CD14-positive monocyte (primary cell): Measurements from ENCODE around the gene LRRC49. TPM values are rescaled to one million over a fixed set of nuclear protein-coding genes. Genes with fewer than 3 reads are reported as not detected.

Experiments
- DNase-seq, 3 donors: peaks; one replicate each; pipeline ENCODE4 v3.0.0-alpha.2; 2011 to 2022
- H2AFZ ChIP-seq: 2 replicates; pipeline ENCODE4 v1.6.0; 2012; ENCODE audit warnings: mild to moderate bottlenecking, low read depth, low read length, inconsistent platforms; ENCODE audit not compliant: insufficient read depth, poor library complexity, severe bottlenecking
- H3K27ac ChIP-seq, 2 donors: 1 replicate in 1 of 2; 2 replicates in 1 of 2; pipeline ENCODE4 v1.5.1; 2012 to 2013; ENCODE audit warnings: low read length in 2 of 2, control low read depth in 1 of 2, inconsistent platforms in 1 of 2, low read depth in 1 of 2, mild to moderate bottlenecking in 1 of 2
- H3K27me3 ChIP-seq, 2 donors: one replicate each; pipeline versions ENCODE4 v1.6.0 to v1.6.1; 2011 to 2013; ENCODE audit warnings: low read length in 2 of 2; ENCODE audit not compliant: control insufficient read depth in 2 of 2, insufficient read depth in 2 of 2
- H3K36me3 ChIP-seq, 2 donors: replicated peaks in 1 of 2; 1 replicate in 1 of 2; 2 replicates in 1 of 2; pipeline versions ENCODE4 v1.5.1 to v1.6.1; 2012 to 2013; ENCODE audit warnings: low read length in 2 of 2, control low read depth in 1 of 2, inconsistent platforms in 1 of 2, mild to moderate bottlenecking in 1 of 2; ENCODE audit not compliant: insufficient read depth in 2 of 2, control insufficient read depth in 1 of 2
- H3K4me1 ChIP-seq, 2 donors: 1 replicate in 1 of 2; 2 replicates in 1 of 2; pipeline versions ENCODE4 v1.5.1 to v1.6.1; 2012 to 2013; ENCODE audit warnings: low read length in 2 of 2, control low read depth in 1 of 2, inconsistent platforms in 1 of 2, mild to moderate bottlenecking in 1 of 2, moderate library complexity in 1 of 2; ENCODE audit not compliant: insufficient read depth in 2 of 2, control insufficient read depth in 1 of 2
- H3K4me2 ChIP-seq: replicated peaks from 2 replicates; pipeline ENCODE3; 2012; ENCODE audit warnings: low read length, moderate library complexity, mild to moderate bottlenecking; ENCODE audit not compliant: poor library complexity, severe bottlenecking; ENCODE audit errors: extremely low read depth
- H3K4me3 ChIP-seq, 3 experiments: fragments of 200-600 bp in 1 of 3; sonication (generic) in 1 of 3; replicated peaks in 1 of 3; 1 replicate in 2 of 3; 2 replicates in 1 of 3; pipeline ENCODE4 v1.5.1; 2011 to 2013; ENCODE audit warnings: low read length in 3 of 3, mild to moderate bottlenecking in 3 of 3, control low read depth in 2 of 3, low read depth in 2 of 3, inconsistent platforms in 1 of 3, moderate library complexity in 1 of 3
- H3K79me2 ChIP-seq: 2 replicates; pipeline ENCODE4 v1.6.0; 2012; ENCODE audit warnings: mild to moderate bottlenecking, control low read depth, inconsistent platforms, low read length, moderate library complexity; ENCODE audit not compliant: insufficient read depth
- H3K9ac ChIP-seq: 2 replicates; pipeline ENCODE4 v1.6.0; 2017; ENCODE audit warnings: low read length, mild to moderate bottlenecking; ENCODE audit not compliant: insufficient read depth, poor library complexity, severe bottlenecking
- H3K9me3 ChIP-seq, 2 donors: replicated peaks in 1 of 2; 1 replicate in 1 of 2; 2 replicates in 1 of 2; pipeline versions ENCODE4 v1.5.1 to v1.6.1; 2012 to 2013; ENCODE audit warnings: low read length in 2 of 2, control low read depth in 1 of 2; ENCODE audit not compliant: control insufficient read depth in 1 of 2, insufficient read depth in 1 of 2
- H4K20me1 ChIP-seq: 2 replicates; pipeline ENCODE4 v1.6.0; 2012; ENCODE audit warnings: mild to moderate bottlenecking, low read length, control low read depth, moderate library complexity; ENCODE audit not compliant: insufficient read depth
- H3K27ac Mint-ChIP-seq, 7 donors: one replicate each; pipeline ENCODE4 v1.8.0; 2020; ENCODE audit warnings: mild to moderate bottlenecking in 7 of 7, mixed read lengths in 7 of 7, moderate library complexity in 6 of 7, inconsistent platforms in 2 of 7
- H3K27me3 Mint-ChIP-seq, 3 donors: one replicate each; pipeline ENCODE4 v1.8.0; 2021 to 2022; ENCODE audit warnings: low read depth in 3 of 3, mild to moderate bottlenecking in 3 of 3, mixed read lengths in 3 of 3, moderate library complexity in 3 of 3, inconsistent platforms in 1 of 3
- H3K36me3 Mint-ChIP-seq, 2 donors: one replicate each; pipeline ENCODE4 v1.8.0; 2020; ENCODE audit warnings: mixed read lengths in 2 of 2, inconsistent platforms in 1 of 2, mild to moderate bottlenecking in 1 of 2
- H3K4me1 Mint-ChIP-seq: one replicate; pipeline ENCODE4 v1.8.0; 2020; ENCODE audit warnings: mild to moderate bottlenecking, mixed read lengths
- H3K4me3 Mint-ChIP-seq, 2 donors: one replicate each; pipeline ENCODE4 v1.8.0; 2020; ENCODE audit warnings: mild to moderate bottlenecking in 2 of 2, mixed read lengths in 2 of 2, moderate library complexity in 1 of 2
- H3K9me3 Mint-ChIP-seq, 7 donors: one replicate each; pipeline ENCODE4 v1.8.0; 2020 to 2022; ENCODE audit warnings: mixed read lengths in 7 of 7, mild to moderate bottlenecking in 6 of 7, moderate library complexity in 6 of 7, inconsistent platforms in 2 of 7
- CTCF ChIP-seq: fragments of 200-600 bp; IDR thresholded peaks from one replicate; pipeline ENCODE4 v1.8.0; 2022; ENCODE audit warnings: antibody characterized with exemption, mild to moderate bottlenecking
- WGBS: methylation state at CpG from one replicate; pipeline ENCODE4 v1.1.5; 2013; ENCODE audit warnings: missing lambda C conversion rate; ENCODE audit not compliant: insufficient coverage; 5-methylcytosine and 5-hydroxymethylcytosine counted together
- intact Hi-C, 2 donors: fragments of 100-400 bp; cut with micrococcal nuclease; formaldehyde crosslinking; loops; one replicate each; pipeline versions ENCODE4 v1.15.0 to v1.15.1; 2023
- polyA plus RNA-seq, 3 donors: library from polyadenylated mRNA; depleted of rRNA in 1 of 3; unstranded in 2 of 3; stranded (reverse) in 1 of 3; fragments of 300-500 nt in 2 of 3; fragments of >200 nt in 1 of 3; fragmentation: Illumina TruSeq in 2 of 3; gene quantifications; 1 replicate in 2 of 3; 2 replicates in 1 of 3; pipeline ENCODE4 v1.2.3, GENCODE V29; 2012 to 2021

The LRRC49 gene
- polyA plus RNA-seq, 3 donors, result 0.08 to 0.51 (median 0.24) TPM

GRCh38 chr15:71042356-71042922 lies 149.8 kb downstream of the LRRC49 start:
- Mint-ChIP-seq H3K4me1 (no peaks in the 10 kb centered on the region), H3K27ac (no peak overlapping the region), H3K4me3 (no peak overlapping the region), H3K27me3 (peaks cover 0 to 4% (median 2%) of the 10 kb centered on the region in 3 donors), H3K9me3 (no peaks in the 10 kb centered on the region), H3K36me3 (no peaks in the 10 kb centered on the region)
- Histone ChIP-seq H4K20me1 (no peaks in the 10 kb centered on the region), H3K4me3 (no peak overlapping the region), H3K9me3 (no peaks in the 10 kb centered on the region), H3K4me1 (no peaks in the 10 kb centered on the region), H3K79me2 (no peaks in the 10 kb centered on the region), H3K4me2 (no peak overlapping the region), H2AFZ (no peak overlapping the region), H3K9ac (no peak overlapping the region), H3K27ac (no peak overlapping the region), H3K27me3 (no peaks in the 10 kb centered on the region), H3K36me3 (no peaks in the 10 kb centered on the region)
- intact Hi-C loops, result no loop called here
- WGBS, result 91% methylated on average over 2 of the region's 3 CpGs
- no peak for DNase-seq
- TF ChIP-seq CTCF, result no peak

- no peaks in the 10 kb centered on the region for H3K79me2 ChIP-seq
- no peak for TF ChIP-seq CTCF
- H3K4me1 ChIP-seq, result no peaks in the 10 kb centered on the region
- no peak overlapping the region for H2AFZ ChIP-seq
- H3K9me3 Mint-ChIP-seq, result peaks cover 0 to 2% (median 0%) of the 10 kb centered on the region in 7 donors
- WGBS, result 80% methylated on average over 1 of the region's 1 CpG
- H3K4me1 Mint-ChIP-seq, result no peaks in the 10 kb centered on the region
- no peaks in the 10 kb centered on the region for H3K36me3 ChIP-seq
- H3K4me3 Mint-ChIP-seq, result no peak overlapping the region
- H3K27me3 Mint-ChIP-seq, result peaks cover 0 to 6% (median 2%) of the 10 kb centered on the region in 3 donors
- no peak overlapping the region for H3K27ac ChIP-seq
- H3K36me3 Mint-ChIP-seq, result no peaks in the 10 kb centered on the region
- no peak overlapping the region for H3K9ac ChIP-seq
- intact Hi-C loops, result no loop called here
- no peak for DNase-seq
- no peak overlapping the region for H3K4me2 ChIP-seq
- H4K20me1 ChIP-seq, result no peaks in the 10 kb centered on the region
- H3K27me3 ChIP-seq, result no peaks in the 10 kb centered on the region
- H3K27ac Mint-ChIP-seq, result no peak overlapping the region
- H3K9me3 ChIP-seq, result no peaks in the 10 kb centered on the region
- H3K4me3 ChIP-seq, result no peak overlapping the region
Measured at GRCh38 chr15:71043373-71043772, 150.7 kb downstream of the LRRC49 start.
